Keratinocyte (primary cell): Measurements from ENCODE around the gene PGM1. TPM values are rescaled to one million over a fixed set of nuclear protein-coding genes. Genes with fewer than 3 reads are reported as not detected.

ENCODE experiments used
- DNase-seq: peaks from one replicate; pipeline ENCODE4 v3.0.0-alpha.2; 2011; ENCODE audit warnings: low read depth, missing footprints, low spot score
- FAIRE-seq: peaks from 2 replicates; lab custom pipeline; 2011; peaks lifted over from hg19 to GRCh38; lab: Jason Lieb, UNC
- H2AFZ ChIP-seq: 2 replicates; pipeline ENCODE4 v1.6.0; 2012; ENCODE audit warnings: low read length, control low read depth, inconsistent platforms; ENCODE audit not compliant: control insufficient read depth
- H3K27ac ChIP-seq: 2 replicates; pipeline ENCODE4 v1.5.1; 2011; ENCODE audit warnings: low read length; ENCODE audit not compliant: control insufficient read depth, insufficient read depth
- H3K27me3 ChIP-seq: 3 replicates; pipeline ENCODE4 v1.6.0; 2011; ENCODE audit warnings: low read length; ENCODE audit not compliant: control insufficient read depth, insufficient read depth; ENCODE audit errors: extremely low read depth
- H3K36me3 ChIP-seq, 2 experiments: 2 replicates in 1 of 2; 3 replicates in 1 of 2; pipeline ENCODE4 v1.5.1; 2011; ENCODE audit warnings: low read length in 2 of 2, mild to moderate bottlenecking in 1 of 2; ENCODE audit not compliant: control insufficient read depth in 2 of 2, insufficient read depth in 2 of 2; ENCODE audit errors: extremely low read depth in 1 of 2
- H3K4me1 ChIP-seq: 3 replicates; pipeline ENCODE4 v1.5.1; 2011; ENCODE audit warnings: low read length; ENCODE audit not compliant: control insufficient read depth, insufficient read depth; ENCODE audit errors: extremely low read depth
- H3K4me2 ChIP-seq: 3 replicates; pipeline ENCODE4 v1.6.0; 2011; ENCODE audit warnings: low read depth, low read length; ENCODE audit not compliant: control insufficient read depth, insufficient read depth; ENCODE audit errors: extremely low read depth
- H3K4me3 ChIP-seq, 3 experiments: fragments of 200-600 bp in 1 of 3; sonication (generic) in 1 of 3; 2 replicates in 2 of 3; 3 replicates in 1 of 3; pipeline ENCODE4 v1.5.1; 2011 to 2016; ENCODE audit warnings: low read length in 3 of 3, mild to moderate bottlenecking in 3 of 3, control low read depth in 2 of 3, inconsistent platforms in 1 of 3, low read depth in 1 of 3, mixed read lengths in 1 of 3, mixed run types in 1 of 3, moderate library complexity in 1 of 3; ENCODE audit not compliant: control insufficient read depth in 2 of 3, insufficient read depth in 2 of 3; ENCODE audit errors: extremely low read depth in 1 of 3
- H3K79me2 ChIP-seq: 2 replicates; pipeline ENCODE4 v1.6.0; 2012; ENCODE audit warnings: low read length; ENCODE audit not compliant: control insufficient read depth, insufficient read depth
- H3K9ac ChIP-seq: 3 replicates; pipeline ENCODE4 v1.6.0; 2011; ENCODE audit warnings: low read length; ENCODE audit not compliant: control insufficient read depth, insufficient read depth; ENCODE audit errors: extremely low read depth
- H3K9me1 ChIP-seq: 3 replicates; pipeline ENCODE4 v1.6.0; 2011; ENCODE audit warnings: low read length; ENCODE audit not compliant: control insufficient read depth, insufficient read depth; ENCODE audit errors: extremely low read depth
- H3K9me3 ChIP-seq: 2 replicates; pipeline ENCODE4 v1.5.1; 2012; ENCODE audit warnings: low read depth, low read length; ENCODE audit not compliant: control insufficient read depth
- H4K20me1 ChIP-seq: 3 replicates; pipeline ENCODE4 v1.6.0; 2011; ENCODE audit warnings: low read length; ENCODE audit not compliant: control insufficient read depth, insufficient read depth; ENCODE audit errors: extremely low read depth
- CTCF ChIP-seq, 3 experiments: IDR thresholded peaks in 1 of 3; conservative IDR thresholded peaks in 1 of 3; optimal IDR thresholded peaks in 1 of 3; 2 replicates in 2 of 3; 3 replicates in 1 of 3; pipeline versions ENCODE3 to v1.5.1; 2011; ENCODE audit warnings: low read length in 3 of 3, mild to moderate bottlenecking in 3 of 3, moderate library complexity in 2 of 3, control low read depth in 1 of 3, inconsistent platforms in 1 of 3; ENCODE audit not compliant: insufficient read depth in 2 of 3; ENCODE audit errors: extremely low read depth in 1 of 3
- EZH2 ChIP-seq: IDR thresholded peaks from one replicate; pipeline ENCODE4 v1.6.1; 2012; ENCODE audit warnings: inconsistent platforms, mild to moderate bottlenecking, low read length, moderate library complexity
- dilution Hi-C: fragments of 300-500 bp; cut with MboI; formaldehyde crosslinking; loops from one replicate; pipeline ENCODE4 v1.7.0; 2020; ENCODE audit warnings: low sequenced_read_pairs; ENCODE audit not compliant: extremely low pct_ligation_motif_present
- polyA plus RNA-seq, 5 experiments: library from polyadenylated mRNA; depleted of rRNA in 3 of 5; stranded (reverse) in 3 of 5; stranded (forward) in 1 of 5; unstranded in 1 of 5; fragments of >200 nt; gene quantifications; 1 replicate in 1 of 5; 2 replicates in 3 of 5; 3 replicates in 1 of 5; pipeline versions ENCODE4 v1.2.1 to v1.2.3, GENCODE V29; 2011 to 2012; ENCODE audit warnings: missing spikeins in 2 of 5, low read depth in 1 of 5, low replicate concordance in 1 of 5

The PGM1 gene
- polyA plus RNA-seq, 1 donor (not counting 4 experiments of a cell fraction or from before 2014, with no cell fraction given): 38.9 TPM

DNA sequence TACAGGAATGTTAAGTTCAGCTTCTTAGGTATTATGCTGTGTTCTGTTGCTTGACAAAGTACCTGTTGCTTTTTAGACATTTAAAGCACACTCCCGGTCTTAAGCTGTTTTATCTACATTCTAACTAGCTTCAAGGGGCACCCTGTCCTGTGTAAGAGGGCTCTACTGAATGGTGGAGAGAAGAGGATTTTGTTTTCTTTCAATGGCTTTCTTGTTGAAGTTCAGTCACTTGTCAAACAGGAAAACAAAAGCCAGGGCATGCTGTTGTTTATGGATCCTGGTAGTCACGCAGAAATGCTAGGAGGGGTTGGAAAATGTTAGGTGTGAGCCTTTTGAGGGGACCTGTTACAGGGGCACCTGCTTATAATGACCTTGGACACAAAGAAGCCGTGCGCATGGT lies 30.7 kb downstream of the PGM1 start:
- H3K79me2 ChIP-seq: no peaks in the 10 kb centered on the region
- no peak overlapping the region for H3K27ac ChIP-seq

GRCh38 chr1:63624911-63625310 lies 31.7 kb downstream of the PGM1 start:
- H3K27me3 ChIP-seq: no peaks in the 10 kb centered on the region
- H3K4me2 ChIP-seq: no peak overlapping the region
- no peak overlapping the region for H3K4me3 ChIP-seq
- H2AFZ ChIP-seq: no peak overlapping the region
- no peaks in the 10 kb centered on the region for H3K9me1 ChIP-seq
- peaks cover 2 to 5% of the 10 kb centered on the region in 2 experiments for H3K36me3 ChIP-seq
- H3K79me2 ChIP-seq: no peaks in the 10 kb centered on the region
- H4K20me1 ChIP-seq: no peaks in the 10 kb centered on the region
- no peak for FAIRE-seq
- H3K9me3 ChIP-seq: no peaks in the 10 kb centered on the region
- no peak overlapping the region for H3K27ac ChIP-seq
- no peak for DNase-seq
- peaks cover 26% of the 10 kb centered on the region for H3K4me1 ChIP-seq
- dilution Hi-C loops: no loop called here
- TF ChIP-seq EZH2: no peak
- peak in 2 of 3 experiments; percentile 13 to 22 for TF ChIP-seq CTCF (optimal IDR thresholded peaks at IDR 0.05 in 1 of 3, IDR thresholded peaks at IDR 0.05 in 1 of 3, conservative IDR thresholded peaks at IDR 0.05 in 1 of 3; ENCODE audit: extremely low read depth in 1 of 3, insufficient read depth in 2 of 3, low read length in 3 of 3)
- no peak overlapping the region for H3K9ac ChIP-seq

More for the DNA sequence above, 30.7 kb downstream of the PGM1 start:
- H3K9ac ChIP-seq: no peak overlapping the region
- H3K4me1 ChIP-seq: peaks cover 19% of the 10 kb centered on the region
- TF ChIP-seq CTCF (optimal IDR thresholded peaks at IDR 0.05 in 1 of 3, IDR thresholded peaks at IDR 0.05 in 1 of 3, conservative IDR thresholded peaks at IDR 0.05 in 1 of 3; ENCODE audit: extremely low read depth in 1 of 3, insufficient read depth in 2 of 3, low read length in 3 of 3) (no peak), EZH2 (no peak)
- H3K4me3 ChIP-seq: no peak overlapping the region
- no peaks in the 10 kb centered on the region for H3K9me1 ChIP-seq
- H3K4me2 ChIP-seq: no peak overlapping the region
- FAIRE-seq (no peak), DNase-seq (no peak)
- H4K20me1 ChIP-seq: no peaks in the 10 kb centered on the region
- H2AFZ ChIP-seq: no peak overlapping the region
- H3K36me3 ChIP-seq: peaks cover 0 to 2% of the 10 kb centered on the region in 2 experiments
- dilution Hi-C loops: no loop called here
- H3K9me3 ChIP-seq: no peaks in the 10 kb centered on the region
- no peaks in the 10 kb centered on the region for H3K27me3 ChIP-seq
